ENCODE measurements around the gene AREG. TPM values are rescaled to one million over a fixed set of nuclear protein-coding genes. Genes with fewer than 3 reads are reported as not detected.

Gene AREG
- total and polyA plus RNA-seq, 3 donors from 2014 or later, result 13.0 to 16.4 (median 14.2) TPM

DNA sequence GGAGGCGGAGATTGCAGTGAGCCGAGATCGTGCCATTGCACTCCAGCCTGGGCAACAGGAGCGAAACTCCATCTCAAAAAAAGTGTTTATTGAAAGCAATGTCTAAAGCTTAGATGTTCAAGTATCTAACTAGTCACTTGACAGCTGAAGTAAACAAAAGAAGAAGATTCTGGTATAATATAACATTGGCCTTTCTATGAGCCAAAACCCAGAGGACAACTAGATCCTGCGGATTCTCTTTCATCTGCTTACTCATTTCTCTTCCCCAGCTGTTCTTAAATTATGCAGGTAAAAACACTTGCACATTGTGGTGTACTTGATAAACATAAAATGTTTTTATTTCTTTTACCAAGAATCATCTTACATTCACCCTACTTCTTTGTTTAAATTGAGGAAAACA, 24.1 kb upstream of the AREG start:
- intact Hi-C loops (cut with DNase I; ENCODE audit: low total_unique reads), result no loop called here
- Histone ChIP-seq H3K27me3 (no peaks in the 10 kb centered on the region), H3K4me3 (no peak overlapping the region), H3K27ac (no peak overlapping the region), H3K9me3 (no peaks in the 10 kb centered on the region), H3K4me1 (no peaks in the 10 kb centered on the region), H3K36me3 (ENCODE audit: low read depth, missing control alignments) (no peaks in the 10 kb centered on the region)
- DNase-seq, result no peak
- no peak for TF ChIP-seq POLR2A (IDR thresholded peaks at IDR 0.05)
- TF ChIP-seq, protein P1, sequence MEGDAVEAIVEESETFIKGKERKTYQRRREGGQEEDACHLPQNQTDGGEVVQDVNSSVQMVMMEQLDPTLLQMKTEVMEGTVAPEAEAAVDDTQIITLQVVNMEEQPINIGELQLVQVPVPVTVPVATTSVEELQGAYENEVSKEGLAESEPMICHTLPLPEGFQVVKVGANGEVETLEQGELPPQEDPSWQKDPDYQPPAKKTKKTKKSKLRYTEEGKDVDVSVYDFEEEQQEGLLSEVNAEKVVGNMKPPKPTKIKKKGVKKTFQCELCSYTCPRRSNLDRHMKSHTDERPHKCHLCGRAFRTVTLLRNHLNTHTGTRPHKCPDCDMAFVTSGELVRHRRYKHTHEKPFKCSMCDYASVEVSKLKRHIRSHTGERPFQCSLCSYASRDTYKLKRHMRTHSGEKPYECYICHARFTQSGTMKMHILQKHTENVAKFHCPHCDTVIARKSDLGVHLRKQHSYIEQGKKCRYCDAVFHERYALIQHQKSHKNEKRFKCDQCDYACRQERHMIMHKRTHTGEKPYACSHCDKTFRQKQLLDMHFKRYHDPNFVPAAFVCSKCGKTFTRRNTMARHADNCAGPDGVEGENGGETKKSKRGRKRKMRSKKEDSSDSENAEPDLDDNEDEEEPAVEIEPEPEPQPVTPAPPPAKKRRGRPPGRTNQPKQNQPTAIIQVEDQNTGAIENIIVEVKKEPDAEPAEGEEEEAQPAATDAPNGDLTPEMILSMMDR (IDR thresholded peaks at IDR 0.05), result no peak
- 86 to 94% methylated on average over 5 of the region's 5 CpGs for WGBS, 2 donors

DNA sequence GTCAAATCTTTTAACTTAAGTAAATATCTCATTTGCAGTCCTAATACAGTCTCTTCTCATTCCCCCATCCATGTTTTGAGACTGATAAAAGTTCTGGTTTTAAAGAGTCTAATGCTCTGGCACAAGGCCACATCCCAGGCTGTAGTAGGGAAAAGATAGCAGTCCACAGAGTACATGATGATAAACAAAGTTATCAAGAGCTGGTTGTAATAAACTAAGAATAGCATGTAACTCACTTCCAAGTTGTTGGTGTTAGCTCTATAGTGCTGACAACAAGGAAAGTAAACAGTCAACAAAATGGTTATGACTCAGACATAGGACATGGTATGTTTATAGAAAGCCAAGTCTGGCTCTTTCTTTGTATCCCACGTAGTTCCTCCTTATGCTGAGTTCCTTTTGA, 21.8 kb upstream of the AREG start:
- no peak overlapping the region for H3K4me3 ChIP-seq
- H3K4me1 ChIP-seq, result no peaks in the 10 kb centered on the region
- intact Hi-C loops (cut with DNase I; ENCODE audit: low total_unique reads), result no loop called here
- H3K36me3 ChIP-seq (ENCODE audit: low read depth, missing control alignments), result no peaks in the 10 kb centered on the region
- H3K27ac ChIP-seq, result no peak overlapping the region
- 34 to 41% methylated on average over 1 of the region's 1 CpG for WGBS, 2 donors
- no peaks in the 10 kb centered on the region for H3K27me3 ChIP-seq
- peak; percentile 43 for DNase-seq
- H3K9me3 ChIP-seq, result no peaks in the 10 kb centered on the region
- TF ChIP-seq, protein P1 (IDR thresholded peaks at IDR 0.05), result no peak
- TF ChIP-seq POLR2A (IDR thresholded peaks at IDR 0.05), result no peak

DNA sequence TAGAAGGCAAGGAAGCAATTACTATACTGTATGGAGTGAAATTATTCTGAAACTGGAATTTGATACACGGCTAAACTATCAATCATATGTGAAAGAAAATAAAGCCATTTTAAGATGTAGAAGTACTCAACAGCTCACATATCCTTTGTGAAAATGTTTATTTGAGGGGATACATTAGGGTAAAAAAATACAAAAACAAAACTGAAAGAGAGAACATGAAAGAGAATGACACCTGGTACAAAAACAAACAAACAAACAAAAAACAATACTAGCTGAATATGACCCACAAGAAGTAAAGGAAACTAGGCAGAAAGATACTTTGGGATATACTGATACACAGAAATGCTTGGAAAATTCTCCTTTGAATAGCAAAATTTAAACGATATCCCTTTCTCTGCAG, 20.8 kb upstream of the AREG start:
- TF ChIP-seq POLR2A (IDR thresholded peaks at IDR 0.05), result no peak
- TF ChIP-seq, protein P1 (IDR thresholded peaks at IDR 0.05), result no peak
- Histone ChIP-seq H3K36me3 (ENCODE audit: low read depth, missing control alignments) (no peaks in the 10 kb centered on the region), H3K9me3 (no peaks in the 10 kb centered on the region), H3K4me3 (no peak overlapping the region), H3K27me3 (no peaks in the 10 kb centered on the region), H3K27ac (no peak overlapping the region), H3K4me1 (no peaks in the 10 kb centered on the region)
- no peak for DNase-seq
- WGBS, 2 donors, result 91 to 96% methylated on average over 2 of the region's 2 CpGs
- intact Hi-C loops (cut with DNase I; ENCODE audit: low total_unique reads), result no loop called here

DNA sequence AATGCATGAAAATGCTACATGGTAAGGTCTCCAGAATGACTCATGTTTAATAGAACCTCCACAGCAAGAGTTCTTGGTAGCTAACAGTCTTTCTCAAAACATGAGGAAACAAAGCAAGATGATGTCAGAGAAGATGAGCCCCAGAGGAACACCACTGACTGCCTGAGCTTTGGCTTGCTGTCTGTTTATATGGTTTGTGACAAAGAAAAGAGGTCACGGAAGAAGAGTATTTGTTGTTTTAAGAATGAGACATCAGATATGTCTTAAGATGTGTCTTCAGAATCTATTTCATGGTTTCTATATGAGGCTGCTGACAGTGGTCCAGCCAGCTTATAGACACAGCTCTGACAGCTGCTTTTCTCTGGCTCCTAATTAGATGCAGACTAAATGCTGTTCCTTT, 18.8 kb upstream of the AREG start:
- TF ChIP-seq POLR2A (IDR thresholded peaks at IDR 0.05), result no peak
- TF ChIP-seq, protein P1 (IDR thresholded peaks at IDR 0.05), result no peak
- intact Hi-C loops (cut with DNase I; ENCODE audit: low total_unique reads), result no loop called here
- Histone ChIP-seq H3K27me3 (no peaks in the 10 kb centered on the region), H3K4me3 (no peak overlapping the region), H3K27ac (no peak overlapping the region), H3K9me3 (no peaks in the 10 kb centered on the region), H3K4me1 (no peaks in the 10 kb centered on the region), H3K36me3 (ENCODE audit: low read depth, missing control alignments) (no peaks in the 10 kb centered on the region)
- no peak for DNase-seq
- 83 to 95% methylated on average over 1 of the region's 1 CpG for WGBS, 2 donors

DNA sequence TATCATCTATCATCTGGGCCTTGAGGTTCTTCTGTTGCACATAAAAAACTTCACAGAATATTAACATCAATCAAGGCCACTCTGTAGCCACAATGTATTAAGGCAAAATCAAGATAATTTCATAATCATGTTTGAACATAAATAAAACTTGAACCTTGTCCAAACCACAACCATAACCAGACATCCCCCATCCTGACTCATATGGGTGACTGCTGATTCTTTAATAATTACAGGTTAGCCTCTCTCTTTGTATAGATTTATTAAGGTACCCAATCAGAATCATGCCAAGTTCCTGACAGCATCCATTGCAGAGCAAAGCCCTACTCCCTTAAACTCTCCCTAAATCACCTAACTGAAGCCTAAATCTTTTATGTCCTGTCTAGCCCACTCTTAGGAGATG, 16.7 kb upstream of the AREG start:
- Histone ChIP-seq H3K27me3 (no peaks in the 10 kb centered on the region), H3K4me1 (no peaks in the 10 kb centered on the region), H3K9me3 (no peaks in the 10 kb centered on the region), H3K36me3 (ENCODE audit: low read depth, missing control alignments) (no peaks in the 10 kb centered on the region), H3K27ac (no peak overlapping the region), H3K4me3 (no peak overlapping the region)
- intact Hi-C loops (cut with DNase I; ENCODE audit: low total_unique reads), result no loop called here
- TF ChIP-seq, protein P1 (IDR thresholded peaks at IDR 0.05), result no peak
- no peak for TF ChIP-seq POLR2A (IDR thresholded peaks at IDR 0.05)
- no peak for DNase-seq
